GM21723 (cell line): ENCODE results near the gene SOBP.

Experiments used
- ATAC-seq: cut with Tn5 transposase; IDR thresholded peaks from one replicate; pipeline ENCODE4 v1.9.1; 2021; ENCODE audit warnings: mild to moderate bottlenecking, moderate library complexity; ENCODE audit not compliant: unreplicated experiment

SOBP gene

DNA sequence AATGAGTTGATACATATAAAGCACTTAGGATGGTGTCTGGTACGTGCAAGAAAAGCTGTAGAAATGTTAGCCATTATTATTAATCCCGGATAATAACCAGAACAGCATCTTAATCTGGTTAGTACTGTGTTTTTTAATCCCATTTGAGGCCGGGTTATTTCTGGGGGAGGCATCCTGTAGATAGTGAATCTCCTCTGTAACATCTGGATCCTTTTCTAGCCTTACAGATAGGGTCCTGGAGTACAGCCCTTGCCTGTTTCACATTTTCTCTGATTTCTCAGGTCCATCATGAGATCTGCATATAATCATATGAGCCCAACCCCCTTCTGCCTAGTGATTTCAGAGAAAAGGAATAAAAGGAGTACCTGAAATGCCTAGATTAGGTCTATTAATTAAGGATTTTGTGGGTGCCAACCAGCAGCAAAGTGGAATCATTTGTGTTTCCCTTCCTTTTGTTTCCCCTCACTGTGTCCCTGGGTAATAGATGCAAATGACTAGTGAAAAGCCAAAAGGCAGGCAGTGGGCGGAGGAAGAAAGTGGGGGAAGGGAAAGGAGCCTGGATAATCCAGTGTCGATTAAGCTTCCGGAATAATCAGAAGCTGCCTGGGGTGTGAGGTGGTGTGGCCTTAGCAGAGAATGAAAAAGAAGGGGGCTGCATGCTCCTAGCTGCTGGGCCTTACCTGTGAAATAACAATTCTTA lies 88.9 kb downstream of the SOBP start:
- ATAC-seq: no peak

DNA sequence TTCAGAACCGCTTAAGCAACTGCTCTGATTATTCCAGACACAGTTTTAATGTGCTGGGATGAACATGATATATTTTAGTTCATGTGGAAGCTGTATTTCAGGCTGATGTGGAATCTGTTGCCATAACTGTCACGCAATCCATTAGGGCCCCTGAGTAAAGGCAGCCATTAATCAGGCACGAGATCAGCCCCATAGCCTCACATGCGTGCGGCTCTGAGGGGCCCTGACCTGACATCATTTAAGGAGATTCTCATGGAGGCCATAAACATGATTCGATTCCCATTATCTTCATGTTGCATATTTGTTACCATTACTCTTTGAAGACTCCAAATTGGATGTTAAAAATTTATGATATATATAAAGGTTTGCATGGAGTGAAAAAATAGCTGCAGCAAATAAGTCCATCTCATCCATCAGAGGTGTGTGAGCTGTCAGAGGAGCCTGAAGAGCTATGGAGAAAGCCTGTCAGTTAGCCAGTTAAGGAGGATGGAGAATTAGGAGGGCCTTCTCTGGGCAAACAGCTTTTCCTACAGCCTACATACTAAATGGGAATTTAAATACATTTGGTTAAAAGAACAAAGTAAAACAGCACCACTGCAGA lies 89.6 kb downstream of the SOBP start:
- no peak for ATAC-seq

DNA sequence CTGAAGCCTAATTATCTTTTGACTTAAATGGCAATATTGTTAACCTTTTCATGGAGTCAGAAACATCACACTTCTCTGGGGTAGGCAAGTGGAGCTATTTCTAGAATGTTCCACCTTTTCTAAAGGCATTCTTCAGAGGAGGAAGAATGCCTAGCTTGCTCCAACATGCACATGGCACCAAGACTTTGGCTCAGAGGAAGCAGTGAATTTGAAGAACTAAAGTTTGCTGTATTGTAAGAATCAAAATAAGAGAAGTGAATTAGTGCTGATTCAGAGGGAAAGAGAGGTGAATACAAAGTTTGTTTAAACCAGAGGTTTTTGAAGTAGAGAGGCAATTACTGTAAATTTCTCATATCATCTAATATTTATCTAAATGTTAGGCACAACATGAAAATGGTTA lies 92.2 kb downstream of the SOBP start:
- no peak for ATAC-seq

DNA sequence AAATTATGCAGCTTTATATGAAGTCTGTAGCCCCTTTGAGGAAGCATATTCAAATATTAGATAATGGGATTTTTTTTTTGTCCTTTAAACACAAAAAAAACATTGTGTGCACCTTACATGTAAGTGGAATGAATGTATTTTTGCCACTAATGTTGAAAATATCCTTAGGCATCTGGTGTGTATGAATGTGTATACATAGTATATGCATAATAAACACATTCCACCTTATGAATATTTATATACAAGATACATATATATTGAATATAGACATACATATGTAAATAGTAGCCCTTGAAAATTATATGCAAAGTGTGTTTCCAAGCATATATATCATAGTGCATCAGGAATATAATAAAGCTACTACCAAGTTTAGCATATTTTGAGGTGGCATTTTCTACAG lies 94.8 kb downstream of the SOBP start:
- ATAC-seq: no peak

DNA sequence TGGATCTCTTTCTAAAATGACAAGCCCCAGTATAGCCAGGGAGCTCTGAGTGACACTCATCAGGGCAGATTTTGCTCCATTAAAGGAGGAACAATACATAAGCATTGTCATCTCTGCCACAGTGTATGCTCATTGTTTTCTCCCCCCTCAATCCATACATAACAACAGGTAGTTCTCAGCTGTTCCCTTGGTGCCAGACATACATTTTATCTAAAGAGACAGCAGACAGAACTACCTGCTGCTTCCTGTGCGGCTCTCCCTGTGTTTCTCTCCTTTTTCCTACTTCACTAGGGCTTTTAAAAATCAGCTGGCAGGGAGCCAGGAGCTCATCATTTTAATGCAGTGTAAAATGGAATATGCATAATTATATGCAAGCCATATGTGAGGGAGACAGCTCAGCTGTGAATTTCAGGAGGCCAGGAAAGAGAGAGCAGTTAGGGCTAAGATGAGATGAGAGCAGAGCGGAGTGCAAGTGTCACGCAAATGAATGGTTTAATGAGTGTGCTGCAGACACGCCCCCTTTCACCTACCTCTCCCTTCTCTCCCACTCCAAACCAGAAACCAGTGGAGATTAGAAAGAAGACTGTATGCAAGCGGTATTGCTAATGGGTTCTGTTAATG lies 96.0 kb downstream of the SOBP start:
- ATAC-seq: no peak

DNA sequence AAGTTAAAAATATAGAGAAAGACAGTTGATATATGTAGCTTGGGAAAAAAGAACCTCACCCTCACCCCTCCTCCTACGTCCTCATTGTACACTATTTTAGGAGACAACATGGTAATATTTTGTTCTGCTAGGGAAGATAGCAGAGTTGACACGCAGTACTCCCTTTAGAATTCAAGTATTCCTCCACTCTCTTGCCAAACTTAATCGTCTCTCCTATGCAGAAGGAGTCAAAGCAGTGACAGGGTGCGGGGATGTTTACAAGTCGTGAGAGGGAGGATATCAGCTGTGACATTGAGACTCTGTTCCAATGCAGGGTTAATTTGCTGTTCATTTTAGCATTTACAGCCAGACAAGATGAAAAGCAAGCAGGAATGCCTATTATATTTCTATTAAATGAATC lies 97.5 kb downstream of the SOBP start:
- no peak for ATAC-seq

DNA sequence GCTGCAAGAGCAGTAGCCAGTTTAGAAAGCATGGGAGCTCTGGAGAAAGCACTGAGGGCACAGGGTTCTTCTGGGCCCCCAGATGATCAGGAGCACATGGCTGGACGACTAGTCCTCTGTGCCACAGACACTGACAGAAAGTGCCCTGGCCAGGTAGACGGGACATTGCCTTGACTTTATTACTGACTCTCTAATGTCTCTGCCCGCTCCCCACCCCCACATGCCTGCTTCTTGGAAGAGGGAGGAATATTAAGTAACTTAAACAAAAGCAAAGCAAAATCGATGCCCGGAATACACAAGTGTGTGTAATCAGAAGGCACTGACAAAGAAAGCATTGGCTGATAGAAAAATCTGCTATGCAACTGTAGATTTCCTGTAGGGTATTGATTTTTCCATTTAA lies 99.3 kb downstream of the SOBP start:
- no peak for ATAC-seq

DNA sequence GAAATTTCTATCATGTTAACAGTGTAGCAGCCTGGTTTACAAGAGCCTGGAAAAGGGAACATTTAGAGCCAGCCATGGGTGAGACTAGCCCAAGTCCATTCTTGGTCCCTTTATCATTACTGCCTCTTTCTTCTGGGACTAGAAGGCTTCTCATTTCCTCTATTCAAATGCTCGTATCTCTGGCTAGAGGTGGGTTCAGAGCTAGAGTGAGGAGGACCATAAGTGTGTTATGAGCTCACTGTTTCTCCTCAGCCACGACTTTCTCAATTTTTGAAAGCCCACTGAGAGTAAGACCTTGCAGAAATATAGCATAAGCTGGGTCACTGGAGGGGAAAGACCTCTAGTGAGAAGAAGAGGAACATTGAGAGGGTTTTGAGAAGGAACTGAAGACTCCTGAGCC lies 100.0 kb downstream of the SOBP start:
- no peak for ATAC-seq

DNA sequence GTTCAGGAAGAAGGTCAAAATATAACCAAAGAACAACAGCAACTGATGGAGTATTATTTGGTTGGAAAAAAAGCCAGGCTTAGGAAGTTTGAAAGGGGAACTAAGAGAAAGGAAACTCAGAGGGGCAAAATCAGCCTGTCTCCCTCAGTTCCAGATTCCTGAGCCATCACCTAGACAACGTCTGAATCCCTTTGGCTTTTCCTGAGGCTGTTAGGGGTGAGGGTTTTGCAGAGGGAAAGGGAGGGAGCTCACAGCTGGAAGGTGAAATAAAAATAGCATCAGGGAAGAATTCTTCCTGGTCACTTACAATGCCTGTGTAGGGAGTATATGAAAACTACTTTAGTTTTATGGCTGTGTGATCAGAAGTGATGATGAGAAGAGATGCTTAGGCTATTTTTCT lies 100.5 kb downstream of the SOBP start:
- ATAC-seq: no peak

DNA sequence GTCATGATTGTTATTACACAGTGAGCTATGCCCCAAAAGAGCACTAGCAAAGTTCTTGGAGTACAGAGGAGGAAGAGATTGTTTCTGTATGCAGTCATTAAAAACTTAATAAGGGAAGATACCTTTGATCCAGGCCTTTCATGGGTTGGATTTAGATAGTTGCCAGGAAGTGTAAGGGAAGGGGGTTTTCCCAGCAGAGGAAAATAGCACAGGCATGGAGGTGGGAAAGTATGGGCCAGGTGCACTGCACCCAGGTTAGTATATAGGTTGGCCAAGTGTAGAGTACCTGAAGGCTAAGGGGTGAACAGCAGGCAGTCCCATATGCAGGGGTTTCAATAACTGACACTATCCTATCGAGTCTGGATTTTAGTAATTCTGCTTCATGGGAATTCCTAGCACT lies 101.4 kb downstream of the SOBP start:
- no peak for ATAC-seq

DNA sequence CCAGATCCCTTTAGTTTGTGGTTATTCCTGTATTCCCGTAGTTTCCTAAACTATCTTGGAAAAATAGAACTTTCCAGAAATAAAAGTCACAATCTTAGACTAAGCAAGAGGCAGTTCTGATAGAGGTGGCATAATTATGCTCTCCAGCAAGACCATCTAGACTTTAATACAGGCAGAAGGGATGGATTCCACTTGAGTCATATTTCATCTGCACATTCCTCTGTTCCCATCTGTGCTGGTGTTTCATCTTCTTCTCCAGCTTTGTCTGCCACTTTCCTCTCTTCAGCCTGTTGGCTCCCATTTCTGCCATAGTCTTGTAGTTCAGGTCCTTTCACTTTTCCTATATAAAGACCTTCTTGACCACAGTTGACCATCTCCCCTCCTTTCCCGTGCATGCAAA lies 102.9 kb downstream of the SOBP start:
- no peak for ATAC-seq

DNA sequence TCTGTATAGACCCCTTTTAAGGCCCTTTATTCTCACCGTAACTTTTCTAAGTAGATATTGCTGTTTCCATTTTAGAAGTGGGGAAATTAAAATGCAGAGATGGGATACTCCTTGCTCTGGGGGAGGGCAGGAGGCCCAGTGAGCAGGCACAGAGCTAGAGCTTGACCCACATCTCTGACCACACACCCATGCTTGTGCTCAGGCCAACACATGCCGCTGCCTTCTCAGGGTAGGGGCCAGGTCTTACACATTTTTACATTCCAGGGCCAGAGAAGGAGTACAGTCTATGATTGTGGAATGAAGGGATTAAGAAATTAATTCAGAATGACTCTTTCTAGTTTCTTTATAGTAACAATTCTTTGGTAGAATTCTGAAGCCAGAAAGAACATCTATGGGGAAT lies 104.8 kb downstream of the SOBP start:
- no peak for ATAC-seq

DNA sequence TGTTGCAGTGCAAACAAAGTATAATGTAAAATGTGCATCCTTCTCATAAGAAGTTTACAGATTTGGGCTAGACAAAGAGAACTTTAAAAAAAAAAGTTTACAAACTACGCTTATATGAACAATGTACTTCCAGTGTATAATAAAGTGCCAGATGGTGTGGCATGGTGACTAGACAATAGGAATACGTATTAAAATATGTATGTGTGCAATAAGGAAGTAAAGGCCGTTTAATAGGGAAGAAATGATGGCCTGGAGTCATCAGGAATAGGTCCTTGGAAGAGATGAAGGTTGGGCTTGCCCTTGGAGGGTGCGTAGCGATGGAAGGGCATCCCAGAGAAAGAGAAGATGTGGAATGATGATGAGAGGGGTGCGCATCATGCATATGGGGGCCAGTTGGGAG lies 108.2 kb downstream of the SOBP start:
- no peak for ATAC-seq

DNA sequence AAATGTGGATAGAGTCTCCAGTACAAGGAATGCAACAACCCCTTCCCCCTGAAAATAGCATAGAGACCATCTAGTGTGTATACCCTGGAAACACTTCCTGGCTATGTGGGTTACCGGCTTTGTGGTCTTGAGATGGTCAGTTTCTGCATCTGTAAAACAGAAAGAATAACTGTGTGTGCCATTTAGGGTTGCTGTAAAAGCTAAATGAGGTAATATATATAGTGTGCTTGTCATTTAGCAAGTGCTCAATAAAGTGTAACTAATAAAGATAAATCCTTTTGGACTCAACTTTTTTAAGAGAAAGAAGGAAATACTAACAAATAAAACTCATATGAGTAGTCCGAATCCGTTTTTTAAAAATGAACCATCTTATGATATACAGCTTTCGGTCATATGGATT lies 109.1 kb downstream of the SOBP start:
- no peak for ATAC-seq

DNA sequence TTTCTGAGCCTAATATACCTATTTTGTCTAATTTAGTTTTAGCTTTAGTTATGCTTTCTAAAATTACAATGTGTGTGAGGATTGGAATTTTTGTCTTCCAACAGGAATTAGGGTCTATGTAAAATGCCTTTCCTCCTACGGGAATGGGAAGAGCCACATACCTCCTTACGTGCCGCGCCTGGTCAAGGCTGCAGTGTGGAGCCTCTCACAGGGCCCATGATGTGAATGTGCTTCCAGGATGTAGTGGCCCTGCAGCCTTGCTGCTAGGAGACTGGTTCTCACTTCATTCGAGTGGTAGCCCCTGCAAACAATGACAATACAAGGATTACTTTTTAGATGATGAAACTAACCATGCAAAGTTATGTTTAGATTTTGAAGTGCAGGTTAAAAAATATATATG lies 110.2 kb downstream of the SOBP start:
- ATAC-seq: no peak

DNA sequence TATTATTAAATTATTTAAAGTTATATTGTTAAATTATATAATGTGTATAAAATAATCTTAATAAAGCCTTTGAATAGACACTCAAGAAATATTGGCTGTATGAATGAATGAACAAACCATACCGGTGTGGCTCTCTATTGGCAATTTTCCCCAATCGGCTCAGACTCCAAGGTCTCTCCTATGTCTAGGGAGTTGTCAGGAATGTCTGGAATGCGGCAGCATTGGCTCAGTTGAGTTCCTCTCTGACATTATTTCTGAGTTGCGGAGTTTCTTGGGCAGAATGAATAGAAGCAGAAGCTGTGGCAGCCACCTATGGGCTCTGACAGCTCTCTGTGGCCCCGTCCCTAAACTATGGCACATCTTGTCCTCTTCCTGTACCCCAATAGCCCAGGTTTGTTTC lies 111.0 kb downstream of the SOBP start:
- ATAC-seq: no peak

DNA sequence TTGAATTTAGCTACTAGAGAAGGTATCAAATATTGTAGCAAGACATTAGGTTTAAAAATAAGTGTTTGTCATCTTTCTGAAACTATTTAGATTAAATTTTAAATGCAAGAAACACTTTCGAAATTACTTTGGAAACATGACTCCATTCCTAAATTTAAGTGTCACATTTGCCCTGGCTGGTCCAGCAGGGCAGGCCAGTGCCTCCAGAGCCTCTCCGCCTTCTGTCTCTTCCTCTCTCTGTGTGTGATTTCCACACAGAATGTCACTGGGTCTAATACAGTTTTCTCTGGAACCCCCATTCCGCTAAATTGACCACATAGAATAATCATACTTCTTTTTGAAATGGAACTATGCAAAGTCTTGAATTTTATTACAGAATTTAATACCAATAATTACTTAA lies 111.5 kb downstream of the SOBP start:
- ATAC-seq: no peak

DNA sequence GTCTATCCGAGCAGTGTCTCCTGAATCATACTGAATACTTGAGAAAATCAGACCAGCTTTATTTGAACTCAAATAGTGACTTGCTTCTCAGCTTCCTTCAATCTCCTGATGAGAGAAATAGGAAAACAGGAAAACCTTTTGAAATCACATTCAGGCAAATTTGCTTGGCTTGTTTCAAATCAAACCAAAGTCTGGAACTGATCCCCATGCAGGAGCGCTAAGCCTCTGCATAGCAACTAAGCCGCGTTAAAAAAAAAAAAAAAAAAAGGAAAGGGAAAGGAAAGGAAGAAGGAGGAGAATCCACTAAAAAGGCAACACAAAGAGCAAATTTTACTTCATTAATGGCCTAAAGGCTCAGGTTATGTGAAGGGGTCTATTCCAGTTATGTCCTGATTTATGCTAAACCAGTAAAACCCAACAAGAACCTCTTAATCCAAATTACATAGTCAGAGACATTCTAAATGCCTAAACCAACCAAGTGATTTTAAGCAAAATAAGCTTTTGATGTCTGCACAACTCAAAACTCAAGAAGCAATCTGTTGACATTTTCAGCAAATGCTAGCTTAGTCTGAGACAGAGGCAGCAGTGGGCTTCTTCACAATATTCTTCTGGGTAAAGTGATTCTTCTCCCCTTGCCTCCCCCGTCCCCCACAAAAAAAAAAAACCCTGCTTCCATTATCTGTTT lies 112.5 kb downstream of the SOBP start:
- no peak for ATAC-seq

DNA sequence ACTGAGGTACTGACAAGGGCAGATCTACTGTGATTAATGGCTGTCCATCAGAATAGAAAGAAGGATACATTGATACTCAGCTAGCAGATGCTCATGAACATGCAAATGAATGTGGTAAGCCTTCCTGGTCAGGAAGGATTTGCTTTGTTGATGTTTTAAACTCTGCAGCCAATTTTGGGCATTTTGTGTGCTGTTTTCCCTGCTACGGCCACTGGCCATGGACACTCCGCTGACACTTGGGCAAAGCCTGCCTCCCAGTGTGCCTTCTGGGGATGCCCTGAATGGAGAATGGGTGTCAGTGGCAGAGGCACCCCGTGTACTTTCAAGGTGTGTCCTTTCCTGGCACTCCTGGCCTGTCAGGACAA lies 113.1 kb downstream of the SOBP start:
- ATAC-seq: no peak

DNA sequence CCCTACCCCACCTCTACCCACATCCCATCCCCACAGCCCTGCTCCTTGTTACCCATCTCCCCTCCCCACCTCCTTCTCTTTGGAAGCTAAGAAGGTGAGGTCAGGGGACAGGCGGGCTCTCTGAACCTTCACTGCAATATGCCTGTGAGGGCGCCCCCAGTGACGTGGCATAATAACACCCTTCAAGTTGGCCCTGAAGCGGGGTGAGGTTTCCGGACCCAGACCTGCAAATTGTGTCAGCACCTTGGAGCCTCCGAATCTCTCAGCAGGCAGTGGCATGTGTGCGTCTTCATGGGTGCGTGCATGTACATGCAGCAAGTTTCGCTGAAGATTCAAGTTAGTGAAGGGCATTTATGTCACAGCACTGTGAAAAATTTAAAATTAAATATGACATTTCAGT lies 114.6 kb downstream of the SOBP start:
- no peak for ATAC-seq

DNA sequence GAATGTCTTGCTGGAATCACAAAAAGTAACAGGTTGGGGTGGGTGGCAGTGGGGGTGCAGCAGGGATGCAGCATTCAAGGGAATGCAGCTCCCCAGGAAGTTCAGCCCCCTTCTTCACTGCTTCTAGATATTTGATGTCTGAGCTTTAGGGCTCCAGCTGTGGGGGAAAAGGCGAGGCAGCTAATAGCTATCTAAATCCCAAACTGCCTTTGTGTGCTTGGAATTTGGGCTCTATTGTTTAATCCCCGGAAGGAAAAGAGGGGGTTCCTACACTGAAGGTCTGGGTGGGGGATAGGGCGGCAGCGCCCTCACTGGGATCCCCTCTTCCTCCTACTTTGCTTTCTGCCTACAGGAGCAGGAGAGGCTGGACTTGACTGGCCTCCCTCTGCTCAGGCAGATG lies 116.5 kb downstream of the SOBP start:
- no peak for ATAC-seq

DNA sequence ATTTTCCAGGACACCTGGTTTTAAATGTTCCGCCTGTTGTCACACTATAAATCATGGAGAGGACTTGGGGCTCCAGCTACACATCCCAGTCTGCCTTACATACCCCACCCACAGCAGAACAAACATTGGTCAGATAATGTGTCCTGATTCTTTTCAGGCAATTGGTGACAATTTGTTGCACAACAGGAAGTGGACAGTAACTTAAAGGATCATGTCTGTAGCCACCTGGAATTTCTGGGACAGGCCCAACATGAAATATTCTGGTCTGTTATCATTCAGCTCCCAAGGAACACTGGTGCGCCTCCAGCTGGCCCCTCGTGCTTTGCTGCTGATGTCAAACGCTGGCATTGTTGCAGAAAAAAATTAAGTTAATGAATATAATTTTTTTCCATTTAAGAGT lies 117.2 kb downstream of the SOBP start:
- ATAC-seq: no peak
